GM21447 (cell line): ENCODE measurements around the gene ACTR1A.

Experiments used
- ATAC-seq: cut with Tn5 transposase; IDR thresholded peaks from one replicate; pipeline ENCODE4 v1.9.1; 2021; ENCODE audit not compliant: unreplicated experiment

The ACTR1A gene

GRCh38 chr10:102485093-102485784 is 17.3 kb downstream of the ACTR1A start:
- no peak for ATAC-seq

GRCh38 chr10:102484021-102484420 is 18.5 kb downstream of the ACTR1A start:
- ATAC-seq, result no peak

GRCh38 chr10:102480396-102480795 is 22.1 kb downstream of the ACTR1A start:
- no peak for ATAC-seq

- no peak for ATAC-seq
Measured at GRCh38 chr10:102479651-102480050, 22.9 kb downstream of the ACTR1A start.

GRCh38 chr10:102476466-102477141 is 25.9 kb downstream of the ACTR1A start:
- no peak for ATAC-seq

GRCh38 chr10:102475451-102476040 is 27.0 kb downstream of the ACTR1A start:
- no peak for ATAC-seq

- ATAC-seq, result no peak
Measured at GRCh38 chr10:102473445-102474331, 28.8 kb downstream of the ACTR1A start.

- no peak for ATAC-seq
Measured at GRCh38 chr10:102470579-102471546, 31.6 kb downstream of the ACTR1A start.

- no peak for ATAC-seq
Measured at GRCh38 chr10:102468683-102469082, 33.8 kb downstream of the ACTR1A start.

GRCh38 chr10:102467971-102468438 is 34.5 kb downstream of the ACTR1A start:
- no peak for ATAC-seq

- ATAC-seq, result no peak
Measured at GRCh38 chr10:102467318-102467717, 35.2 kb downstream of the ACTR1A start.

- no peak for ATAC-seq
Measured at GRCh38 chr10:102465466-102465865, 37.0 kb downstream of the ACTR1A start.

GRCh38 chr10:102463983-102464382 is 38.5 kb downstream of the ACTR1A start:
- no peak for ATAC-seq

GRCh38 chr10:102462512-102463054 is 39.9 kb downstream of the ACTR1A start:
- ATAC-seq, result no peak

GRCh38 chr10:102461187-102462054 is 41.1 kb downstream of the ACTR1A start:
- peak; percentile 80 for ATAC-seq

- peak; percentile 40 for ATAC-seq
Measured at GRCh38 chr10:102460836-102461186, 41.7 kb downstream of the ACTR1A start.

- ATAC-seq, result no peak
Measured at GRCh38 chr10:102458656-102459055, 43.9 kb downstream of the ACTR1A start.

GRCh38 chr10:102457591-102458150 is 44.8 kb downstream of the ACTR1A start:
- ATAC-seq, result no peak
